CD4-positive, alpha-beta T cell treated with Interleukin-4 for 4 hours (primary cell): ENCODE results near the gene SUN5.

Experiments used
- DNase-seq: peaks from one replicate; pipeline ENCODE4 v3.0.0-alpha.2; 2020

Gene SUN5

DNA sequence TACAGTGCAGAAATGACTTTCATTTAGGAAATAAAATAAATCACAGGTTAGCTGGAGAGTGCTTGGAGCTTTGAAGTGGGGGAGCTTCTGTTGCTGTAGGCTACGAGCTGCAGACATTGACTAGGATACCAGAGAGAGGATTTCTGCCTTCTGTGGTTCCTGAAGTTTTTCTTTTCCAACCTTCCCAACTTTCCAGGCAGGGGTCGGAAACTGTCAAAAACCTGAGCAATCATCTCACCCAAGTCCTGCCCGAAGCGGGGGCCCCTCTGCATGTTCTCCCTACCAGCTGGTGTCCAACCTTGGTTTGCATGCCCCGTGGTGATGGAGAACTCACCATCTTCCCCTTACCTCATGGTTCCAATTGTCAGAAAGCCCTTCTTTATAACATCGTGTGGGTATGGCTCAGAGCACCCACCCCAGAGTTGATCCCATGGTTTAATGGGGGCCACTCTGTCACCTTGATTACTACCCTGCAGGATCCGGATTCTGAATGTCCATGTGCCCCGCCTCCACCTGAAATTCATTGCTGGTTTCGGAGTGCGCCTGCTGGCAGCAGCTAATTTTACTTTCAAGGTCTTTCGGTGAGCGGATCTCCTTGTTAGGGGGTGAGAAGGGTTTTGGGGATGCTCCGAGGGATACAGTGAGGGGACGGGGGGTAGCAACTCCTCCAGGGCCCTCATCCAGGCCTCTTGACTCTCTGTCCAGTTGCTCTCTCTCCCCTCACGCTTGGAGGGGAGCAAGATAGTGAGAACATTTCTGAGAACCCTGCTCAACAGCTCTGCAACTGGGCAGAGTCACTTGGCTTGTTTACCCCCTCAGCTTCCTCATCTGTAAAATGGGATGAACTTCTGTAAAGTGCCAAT, 8.3 kb upstream of the SUN5 start:
- DNase-seq = no peak

DNA sequence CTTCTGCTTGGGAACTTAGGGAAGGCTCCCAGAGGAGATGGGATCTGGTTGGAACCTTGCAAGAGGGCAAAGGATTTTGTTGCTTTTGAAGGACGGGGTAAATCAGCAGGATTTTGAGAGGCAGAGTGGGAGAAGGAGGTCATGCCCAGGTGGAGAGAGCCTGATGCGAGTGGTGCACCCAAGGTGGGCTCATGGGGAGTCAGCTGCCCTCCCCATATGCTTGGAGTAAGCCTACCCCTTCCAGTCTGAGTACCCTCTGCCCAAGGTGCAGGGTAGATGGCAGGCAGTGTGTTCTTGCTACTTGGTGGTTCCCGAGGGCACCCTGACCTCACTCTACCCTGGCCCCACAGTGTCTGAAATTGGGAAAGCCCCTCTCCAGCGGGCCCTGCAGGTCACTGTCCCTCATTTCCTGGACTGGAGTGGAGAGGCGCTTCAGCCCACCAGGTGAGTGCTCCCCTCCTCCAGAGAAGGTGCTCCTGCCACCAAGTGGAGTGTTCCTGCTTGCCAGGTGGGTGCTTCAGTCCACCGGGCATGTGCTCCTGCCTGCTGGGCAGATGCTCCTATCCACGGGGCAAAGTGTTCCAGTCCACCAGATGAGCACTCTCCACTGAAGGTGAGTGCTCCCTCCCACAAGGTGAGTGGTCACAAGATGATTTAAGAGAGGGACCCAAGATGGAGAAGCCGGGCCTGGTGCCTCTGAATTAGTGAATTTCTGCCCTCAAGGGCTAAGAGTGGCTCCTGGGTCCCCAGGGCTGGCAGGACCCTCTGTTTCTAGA, 6.6 kb upstream of the SUN5 start:
- DNase-seq = no peak

DNA sequence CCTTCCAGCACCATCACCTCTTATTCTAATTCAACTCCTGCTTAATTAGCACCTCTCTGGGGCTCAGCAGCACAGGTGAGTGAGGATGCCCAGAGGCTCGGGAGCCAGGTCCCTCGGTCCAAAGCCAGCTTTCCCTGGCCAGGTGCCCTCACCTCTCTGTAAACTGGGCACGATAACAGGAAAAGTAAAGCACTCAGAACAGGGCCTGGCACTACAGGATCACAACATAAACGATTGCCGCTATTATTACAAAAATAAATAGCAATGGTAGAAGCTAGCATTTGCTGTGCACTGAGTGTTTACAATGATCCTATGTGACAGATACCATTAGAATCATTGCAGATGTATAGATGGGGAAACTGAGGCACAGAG, 5.9 kb upstream of the SUN5 start:
- no peak for DNase-seq

DNA sequence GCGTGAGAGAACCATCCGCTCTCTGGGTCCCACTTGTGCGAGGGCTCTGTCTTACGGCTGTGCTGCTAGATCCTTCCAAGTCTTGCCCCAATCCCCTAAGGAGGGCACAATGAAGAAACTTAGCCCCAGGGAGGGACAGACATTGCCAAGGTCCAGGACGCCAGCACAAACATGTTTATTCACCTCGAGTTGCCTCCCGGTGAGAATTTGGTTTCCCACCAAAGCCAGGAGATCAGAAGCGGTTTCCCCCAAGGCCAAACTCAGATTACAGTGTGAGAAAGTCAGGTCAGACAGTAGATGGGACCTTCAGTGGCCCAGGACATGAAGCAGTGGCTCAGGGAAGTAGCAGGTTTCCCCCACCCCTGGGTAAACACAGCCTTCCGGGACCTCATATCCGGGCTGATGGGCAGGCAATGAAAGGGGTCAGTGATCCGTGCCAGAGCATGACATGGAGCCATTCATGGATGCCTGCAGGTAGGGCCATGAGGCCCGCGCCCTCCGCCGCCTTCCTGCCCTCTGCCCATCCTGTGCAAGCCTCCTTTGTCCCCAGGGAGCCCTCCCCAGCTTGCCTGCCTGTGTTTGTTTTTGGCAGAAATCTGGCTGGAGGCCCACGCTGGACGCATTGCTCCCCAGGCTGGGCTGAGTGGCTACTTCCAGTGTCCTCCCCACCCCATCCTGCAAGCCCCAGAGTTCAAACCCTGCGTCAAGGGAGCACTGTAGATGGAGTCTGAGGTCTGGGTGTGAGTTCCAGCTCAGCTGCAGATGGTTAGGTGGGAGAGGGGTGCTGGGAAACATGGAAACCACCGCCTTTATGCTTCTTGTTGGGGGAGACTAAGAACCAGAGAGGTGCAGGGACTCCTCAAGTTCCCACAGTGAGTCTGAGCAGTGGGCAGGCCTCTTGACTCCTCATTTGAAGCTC, 5.2 kb upstream of the SUN5 start:
- no peak for DNase-seq

DNA sequence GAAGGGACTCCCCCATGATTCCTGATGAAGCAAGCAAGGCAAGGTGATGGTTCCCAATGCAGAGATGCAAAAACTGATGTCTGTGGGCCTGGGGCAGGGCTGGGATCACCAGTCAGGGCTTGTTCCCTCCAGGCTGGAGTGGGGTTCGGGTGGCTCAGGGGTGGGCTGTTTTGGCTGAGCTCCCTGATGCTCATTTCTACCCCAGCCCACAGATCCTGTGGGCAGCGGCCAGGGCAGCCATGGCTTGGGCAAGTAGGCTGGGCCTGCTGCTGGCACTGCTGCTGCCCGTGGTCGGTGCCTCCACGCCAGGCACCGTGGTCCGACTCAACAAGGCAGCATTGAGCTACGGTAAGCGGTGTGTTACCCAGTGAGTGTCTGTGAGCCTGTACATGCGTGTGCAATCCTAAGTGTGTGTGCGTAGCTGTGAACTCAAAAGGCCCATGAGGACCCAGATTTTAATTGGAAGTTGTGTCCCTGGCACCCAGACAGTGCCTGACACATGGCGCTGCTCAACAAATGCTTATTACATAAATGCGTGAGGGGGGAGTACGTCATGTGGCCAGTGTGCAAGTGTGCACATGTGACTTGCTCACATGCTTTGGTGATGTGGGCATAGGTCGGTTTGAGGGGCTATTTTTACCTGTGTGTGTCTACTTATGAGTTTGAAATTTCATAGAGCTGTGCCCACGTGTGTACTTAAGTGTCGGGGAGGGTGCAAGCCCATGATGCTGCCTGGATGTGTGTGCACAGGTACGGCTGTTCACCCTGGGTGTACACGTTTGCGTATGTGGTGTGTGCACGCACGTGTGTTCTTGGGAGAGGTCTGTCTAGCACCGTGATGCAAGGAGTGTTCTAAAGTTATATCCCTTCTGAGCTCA, 4.3 kb upstream of the SUN5 start:
- no peak for DNase-seq

DNA sequence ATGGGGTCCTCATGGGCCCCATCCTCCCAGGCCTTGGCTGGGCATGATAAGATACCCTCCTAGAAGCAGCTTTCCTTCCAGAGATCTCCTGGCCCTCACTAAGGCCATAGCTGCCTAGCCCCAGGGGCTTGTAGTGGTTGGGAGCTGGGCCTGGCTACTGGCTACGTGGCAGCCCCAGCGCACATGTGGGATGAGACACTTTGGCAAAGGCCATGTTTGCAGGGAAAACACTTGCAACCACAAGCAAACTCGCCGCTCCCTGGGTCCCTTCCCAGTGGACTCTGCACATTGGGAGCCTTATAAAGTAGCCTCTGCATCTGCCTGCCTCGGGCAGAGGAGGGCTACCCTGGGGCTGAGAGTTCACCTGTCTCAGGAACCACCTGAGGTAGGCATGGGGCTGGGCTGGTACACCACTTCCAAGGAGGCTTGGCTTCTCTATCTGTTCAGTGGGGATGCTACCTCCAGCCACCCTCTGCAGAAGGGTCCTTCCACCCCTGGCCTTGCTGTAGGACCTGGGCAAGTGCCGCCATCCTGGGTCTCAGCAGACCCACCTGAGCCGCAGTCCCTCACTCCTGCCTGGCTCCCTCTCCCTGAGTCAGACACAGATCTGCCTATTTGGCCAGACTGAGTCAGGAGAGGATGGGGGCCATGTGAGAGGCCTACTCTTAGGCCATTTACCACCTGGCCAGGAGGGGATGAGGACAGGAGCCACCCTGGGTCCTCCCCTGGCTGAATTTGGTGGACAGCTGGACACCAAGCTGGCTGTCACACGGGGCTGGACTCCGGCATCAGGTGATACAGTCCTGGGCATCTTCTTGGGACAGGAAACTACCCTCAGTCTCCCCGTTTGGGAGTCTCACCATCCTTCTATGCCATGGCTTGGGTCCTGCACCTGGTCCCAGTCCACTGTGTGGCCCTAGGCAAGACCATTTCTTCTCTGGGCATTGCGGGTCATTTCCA, 3.4 kb upstream of the SUN5 start, which contains the start of gene BPIFB2:
Gene BPIFB2, plus strand, starts transcription at position 329 of the 960 bp plus-strand sequence. CDS start 871 bp downstream, outside the sequence.
- no peak for DNase-seq

DNA sequence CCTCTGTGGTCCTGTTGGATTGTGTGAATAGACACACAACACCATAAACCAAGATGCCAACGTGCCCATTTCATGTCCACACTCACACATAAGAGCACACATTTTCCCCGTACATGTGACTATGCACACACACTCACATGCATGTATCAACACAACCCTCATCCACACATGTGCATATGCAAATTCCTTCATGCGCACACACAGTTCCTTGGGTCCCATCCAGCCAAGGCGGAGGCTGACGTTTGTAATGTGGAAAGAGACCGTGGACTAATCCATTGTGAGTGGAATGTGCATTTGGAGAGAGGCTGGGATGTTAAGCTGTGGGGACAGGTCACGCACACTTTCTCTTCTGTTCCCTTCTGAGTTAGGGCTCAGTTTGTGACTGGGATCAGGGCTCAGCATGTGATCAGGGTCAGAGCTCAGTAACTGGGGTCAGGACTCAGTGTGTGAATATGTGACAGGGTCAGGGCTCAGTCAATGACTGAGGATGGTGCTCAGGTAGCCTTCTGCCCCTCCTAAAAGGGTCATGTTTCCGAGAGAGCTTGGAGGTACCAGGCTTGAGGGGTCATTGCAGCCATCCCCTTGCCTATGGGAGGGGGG, 2.6 kb upstream of the SUN5 start:
- no peak for DNase-seq

DNA sequence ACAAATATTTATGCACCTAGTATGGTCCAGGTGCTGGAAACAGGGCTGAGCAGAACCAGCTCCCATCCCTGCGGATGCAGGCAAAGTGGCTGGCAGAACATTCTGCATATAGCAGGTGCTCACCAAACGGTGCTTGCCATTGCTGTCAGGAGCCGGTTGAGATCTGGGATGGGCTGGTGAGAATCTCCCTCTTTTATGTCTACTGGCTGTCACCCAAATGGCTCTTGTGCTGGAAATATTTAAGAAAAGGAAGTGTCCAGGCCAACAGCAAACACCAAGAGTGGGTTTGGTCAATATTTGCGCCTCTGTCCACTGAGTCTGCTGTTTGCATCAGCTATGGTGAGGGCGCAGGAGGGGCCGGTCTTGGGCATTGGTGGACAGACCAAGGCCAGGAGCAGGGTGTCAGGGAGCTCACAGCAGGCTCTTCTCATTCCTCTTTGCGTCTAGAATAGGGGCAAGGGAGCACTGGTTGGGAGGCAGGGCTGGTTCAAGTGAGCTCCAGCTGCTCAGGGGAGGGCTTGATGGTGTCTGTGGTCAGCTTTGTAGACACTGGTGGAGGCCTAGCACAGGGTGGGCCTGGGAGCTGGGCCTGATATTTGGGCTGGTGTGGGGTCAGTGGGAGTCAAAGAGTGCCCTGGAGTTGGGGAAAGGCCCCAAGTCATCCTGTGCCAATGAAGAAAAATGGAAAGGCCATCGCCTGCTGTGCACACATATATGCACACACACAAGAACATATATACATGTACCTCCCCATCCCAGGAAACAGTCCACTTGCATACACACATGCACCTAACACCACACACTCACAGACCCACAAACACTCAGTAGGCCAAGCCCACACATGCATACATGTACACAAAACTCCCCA, 1.9 kb upstream of the SUN5 start:
- DNase-seq = no peak

DNA sequence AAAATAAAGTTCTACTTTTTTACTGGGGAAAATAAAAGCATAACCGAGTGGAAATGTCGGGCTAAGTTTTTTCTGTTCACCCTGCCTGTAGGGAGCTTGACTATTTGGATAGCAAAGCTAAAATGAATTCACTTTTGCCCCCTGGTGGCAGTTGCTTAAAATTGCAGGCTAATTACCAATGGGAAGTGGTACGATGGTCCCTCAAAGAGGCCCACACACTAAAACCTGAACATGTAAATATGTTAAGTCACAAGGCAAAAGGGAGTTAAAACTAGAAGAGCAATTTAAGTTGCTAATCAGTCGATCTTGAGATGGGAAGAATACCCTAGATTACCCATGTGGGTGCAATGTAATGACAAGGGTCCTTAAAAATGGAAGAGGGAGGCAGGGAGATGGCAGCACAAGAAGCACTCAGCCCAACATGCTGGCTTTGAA, 916 bp upstream of the SUN5 start:
- peak; percentile 34 for DNase-seq

DNA sequence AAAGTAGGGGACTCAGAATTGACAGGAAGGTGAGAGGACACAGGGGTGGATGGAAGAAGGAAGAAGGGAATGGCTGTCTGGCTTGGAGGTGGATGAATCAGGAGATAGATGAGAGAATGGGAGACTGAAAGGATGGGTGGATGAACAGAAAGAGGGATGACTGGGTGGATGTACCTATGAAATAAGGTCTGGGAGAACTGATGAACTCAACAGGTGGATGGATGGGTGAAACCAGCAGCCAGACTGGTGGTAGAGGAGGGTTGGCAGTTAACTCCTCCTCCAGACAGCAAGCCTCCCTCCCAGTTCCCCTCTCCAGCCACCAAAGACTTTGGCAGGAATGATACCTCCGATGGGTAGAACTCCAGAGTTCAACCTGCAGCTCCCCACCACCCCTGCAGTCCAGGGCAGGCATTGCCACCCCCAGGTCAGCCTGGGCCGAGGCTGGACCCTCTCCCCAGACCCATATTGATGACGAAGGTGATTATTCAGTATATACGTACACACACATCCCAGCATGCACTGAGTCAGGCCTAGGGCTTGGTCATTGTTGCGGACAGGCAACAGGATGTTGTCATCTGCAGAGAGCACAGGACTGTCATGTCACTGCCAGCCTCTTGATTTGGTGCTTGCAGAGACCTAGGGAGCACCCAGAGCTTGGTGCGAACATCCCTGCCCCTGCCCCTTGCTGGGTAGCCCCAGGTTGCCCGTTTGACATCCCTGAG, 2.0 kb downstream of the SUN5 start:
- no peak for DNase-seq

DNA sequence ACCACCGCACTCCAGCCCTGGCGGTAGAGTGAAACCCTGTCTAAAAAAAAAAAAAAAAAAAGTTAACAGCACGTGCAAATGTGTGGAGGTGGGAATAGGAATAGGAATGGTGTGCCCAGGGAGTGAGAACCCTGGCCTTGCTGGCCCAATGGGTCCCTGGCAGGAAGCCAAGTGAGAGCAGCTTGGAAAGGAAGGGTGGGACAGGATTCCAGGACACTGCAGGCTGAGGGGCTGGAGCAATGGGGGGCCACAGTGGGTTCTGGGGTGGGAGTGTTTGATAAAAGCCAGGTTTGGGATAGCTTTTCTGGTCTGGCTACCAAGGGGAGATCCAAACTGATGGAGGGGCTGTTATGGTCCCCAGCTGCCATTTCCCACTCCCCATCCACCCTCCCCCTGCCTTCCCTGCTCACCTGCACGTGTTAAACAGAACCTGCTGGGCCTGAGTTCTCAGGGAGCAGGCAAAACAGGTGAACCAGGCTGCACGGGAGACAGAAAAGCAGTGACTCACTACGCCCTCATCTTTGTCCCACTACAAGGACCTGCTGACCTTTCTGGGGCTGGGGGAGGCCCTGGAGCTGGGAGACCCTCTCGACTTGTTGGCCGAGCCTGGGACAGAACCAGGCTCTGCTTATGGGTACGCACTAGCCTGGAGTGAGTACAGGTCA, 3.3 kb downstream of the SUN5 start:
- no peak for DNase-seq

DNA sequence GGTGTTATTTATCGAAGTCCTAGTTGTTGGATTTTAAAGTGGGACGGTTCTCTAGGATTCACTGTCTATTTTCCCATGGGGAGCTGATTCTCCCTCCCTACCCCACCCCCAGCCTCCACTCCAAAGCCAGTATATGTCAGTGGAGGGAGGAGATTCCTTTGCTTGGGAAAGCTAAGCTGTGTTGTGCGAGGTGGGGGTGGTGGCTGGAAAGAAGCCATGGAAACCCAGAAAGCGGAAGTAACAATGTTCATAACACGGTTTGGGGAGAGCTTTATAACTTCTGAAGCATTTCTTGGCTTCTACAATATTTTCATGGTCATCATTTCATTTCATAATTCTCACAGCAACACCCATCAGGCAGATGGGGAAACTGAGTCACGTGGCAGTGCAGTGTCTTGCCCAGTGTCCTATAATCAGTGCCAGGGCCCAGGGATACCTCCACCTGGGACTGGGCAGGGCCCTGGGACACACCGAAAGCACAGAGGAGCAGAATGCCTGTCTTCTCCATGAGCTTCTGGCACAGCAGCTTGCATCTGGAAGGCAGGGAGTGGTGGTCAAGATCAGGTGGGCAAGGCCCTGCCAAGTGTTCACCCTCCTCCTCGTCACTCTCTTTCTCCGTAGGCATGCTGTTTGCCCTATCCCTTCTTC, 4.5 kb downstream of the SUN5 start:
- no peak for DNase-seq

DNA sequence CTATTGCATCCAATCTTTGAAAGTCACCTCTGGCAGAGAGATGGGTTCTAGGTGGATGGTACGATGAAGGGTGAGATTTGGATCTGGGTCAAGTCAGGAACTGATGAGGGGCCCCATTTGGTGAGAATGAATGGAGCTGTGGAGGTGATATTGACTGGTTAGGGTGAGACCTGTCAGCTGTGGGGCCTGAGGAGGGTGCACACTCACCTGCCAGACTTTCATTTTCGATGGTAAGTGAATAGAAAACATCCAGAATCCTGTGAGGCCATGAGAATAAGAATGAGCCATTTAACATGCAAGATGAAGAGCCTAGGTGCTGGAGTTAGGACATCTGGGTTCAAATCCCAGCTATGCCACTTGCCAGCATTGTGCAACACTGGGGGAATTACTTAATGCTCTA, 6.8 kb downstream of the SUN5 start:
- DNase-seq = no peak

DNA sequence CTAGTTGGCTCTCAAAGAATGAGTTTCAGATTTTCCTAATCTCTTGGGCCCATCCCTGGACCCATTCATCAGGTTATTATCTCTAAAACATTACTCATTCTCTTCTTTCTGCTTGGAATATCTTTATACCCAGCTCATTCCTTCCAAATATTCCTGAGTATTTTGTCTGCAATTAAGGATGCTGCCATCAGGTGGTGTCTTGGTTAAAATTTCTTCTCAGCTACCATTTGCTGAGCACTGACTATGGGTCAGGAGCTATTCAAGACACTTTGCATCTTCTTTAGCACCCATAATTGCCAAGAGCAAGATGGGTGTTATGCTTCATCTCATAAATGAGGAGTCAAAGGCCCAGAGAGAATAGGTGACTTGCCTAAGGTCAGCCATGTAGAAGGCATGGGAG, 8.4 kb downstream of the SUN5 start:
- no peak for DNase-seq

DNA sequence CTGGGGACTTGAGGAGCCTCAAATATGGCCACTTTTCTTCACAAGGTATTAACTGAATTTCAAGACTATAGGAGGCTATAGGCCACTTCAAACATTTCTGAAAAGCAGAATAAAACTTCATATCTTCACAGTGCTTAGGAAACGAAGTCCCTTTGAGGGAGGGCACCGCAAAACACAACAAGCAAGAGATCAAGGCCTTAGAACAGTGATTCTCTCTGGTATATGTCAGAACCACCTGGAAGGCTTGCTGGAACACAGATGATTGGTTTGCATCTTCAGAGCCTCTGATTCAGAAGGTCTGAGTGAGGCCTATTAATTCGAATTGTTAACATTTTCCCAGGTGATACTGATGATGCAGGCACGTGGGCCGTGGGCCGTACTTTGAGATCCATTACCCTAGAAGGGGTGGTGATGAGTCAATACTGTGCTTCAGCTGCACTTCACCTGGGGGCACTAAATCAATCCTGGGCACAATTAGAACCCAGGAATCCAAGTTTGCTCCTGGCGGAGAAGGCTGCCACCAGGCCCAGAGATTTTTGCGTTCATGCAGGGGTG, 10.7 kb downstream of the SUN5 start:
- no peak for DNase-seq

DNA sequence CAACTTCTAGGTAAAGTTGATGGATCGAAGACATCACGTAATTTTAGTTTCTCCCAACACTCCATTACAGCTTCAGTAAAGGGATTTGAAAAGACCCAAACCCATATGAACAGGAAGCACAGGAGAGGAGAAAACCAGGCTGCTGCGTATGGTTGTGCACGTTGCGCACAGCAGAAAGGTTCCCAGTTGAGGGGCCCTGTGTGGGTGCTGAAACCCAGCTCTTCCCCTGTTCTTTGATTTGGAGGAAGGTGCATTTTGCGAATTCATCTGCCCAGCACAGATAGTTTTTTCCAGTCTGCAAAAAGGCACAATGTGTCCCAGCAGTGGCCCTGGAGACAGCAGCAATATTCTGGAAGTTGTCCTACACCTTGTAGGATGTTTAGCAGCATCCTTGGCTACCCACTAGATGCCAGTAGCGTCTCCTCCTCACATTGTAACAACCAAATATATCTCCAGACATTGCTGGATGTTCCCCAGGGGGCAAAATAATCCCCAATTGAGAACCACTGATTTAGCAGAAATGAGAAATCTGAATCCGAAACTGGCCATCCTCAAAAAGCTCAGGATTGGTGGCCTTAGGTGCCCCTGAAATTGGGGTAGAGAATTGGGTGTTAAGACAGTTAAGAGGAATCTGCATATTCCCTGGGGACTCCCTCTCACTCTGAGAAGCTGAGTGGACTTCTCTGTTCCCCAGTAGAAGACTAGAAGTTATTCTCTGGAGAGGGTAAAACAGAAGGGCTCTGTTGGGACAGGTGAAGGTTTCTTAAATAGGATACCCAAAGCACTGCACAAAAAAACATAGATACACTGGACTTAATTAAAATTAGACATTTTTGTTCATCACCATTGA, 12.2 kb downstream of the SUN5 start:
- DNase-seq = no peak
